ENCODE results near the gene PTPRG. TPM values are rescaled to one million over a fixed set of nuclear protein-coding genes. Genes with fewer than 3 reads are reported as not detected.

The PTPRG gene
- total RNA-seq, 1 donor from 2014 or later, result 0.22 TPM

GRCh38 chr3:61685755-61686154 lies 124.4 kb downstream of the PTPRG start:
- CTCF ChIA-PET, result no interaction called here
- H3K4me1 Mint-ChIP-seq, result no peaks in the 10 kb centered on the region
- no peak overlapping the region for H3K4me3 Mint-ChIP-seq
- no peak for DNase-seq
- ATAC-seq (ENCODE audit: low read depth), result no peak
- H3K27me3 Mint-ChIP-seq, result no peaks in the 10 kb centered on the region
- intact Hi-C loops (cut with micrococcal nuclease), result no loop called here
- no peaks in the 10 kb centered on the region for H3K9me3 Mint-ChIP-seq
- no peak overlapping the region for H3K27ac Mint-ChIP-seq
- POLR2A ChIA-PET, result no interaction called here
- TF ChIP-seq, protein P1, sequence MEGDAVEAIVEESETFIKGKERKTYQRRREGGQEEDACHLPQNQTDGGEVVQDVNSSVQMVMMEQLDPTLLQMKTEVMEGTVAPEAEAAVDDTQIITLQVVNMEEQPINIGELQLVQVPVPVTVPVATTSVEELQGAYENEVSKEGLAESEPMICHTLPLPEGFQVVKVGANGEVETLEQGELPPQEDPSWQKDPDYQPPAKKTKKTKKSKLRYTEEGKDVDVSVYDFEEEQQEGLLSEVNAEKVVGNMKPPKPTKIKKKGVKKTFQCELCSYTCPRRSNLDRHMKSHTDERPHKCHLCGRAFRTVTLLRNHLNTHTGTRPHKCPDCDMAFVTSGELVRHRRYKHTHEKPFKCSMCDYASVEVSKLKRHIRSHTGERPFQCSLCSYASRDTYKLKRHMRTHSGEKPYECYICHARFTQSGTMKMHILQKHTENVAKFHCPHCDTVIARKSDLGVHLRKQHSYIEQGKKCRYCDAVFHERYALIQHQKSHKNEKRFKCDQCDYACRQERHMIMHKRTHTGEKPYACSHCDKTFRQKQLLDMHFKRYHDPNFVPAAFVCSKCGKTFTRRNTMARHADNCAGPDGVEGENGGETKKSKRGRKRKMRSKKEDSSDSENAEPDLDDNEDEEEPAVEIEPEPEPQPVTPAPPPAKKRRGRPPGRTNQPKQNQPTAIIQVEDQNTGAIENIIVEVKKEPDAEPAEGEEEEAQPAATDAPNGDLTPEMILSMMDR (IDR thresholded peaks at IDR 0.05), result no peak
- no peaks in the 10 kb centered on the region for H3K36me3 Mint-ChIP-seq (ENCODE audit: low read depth)

DNA sequence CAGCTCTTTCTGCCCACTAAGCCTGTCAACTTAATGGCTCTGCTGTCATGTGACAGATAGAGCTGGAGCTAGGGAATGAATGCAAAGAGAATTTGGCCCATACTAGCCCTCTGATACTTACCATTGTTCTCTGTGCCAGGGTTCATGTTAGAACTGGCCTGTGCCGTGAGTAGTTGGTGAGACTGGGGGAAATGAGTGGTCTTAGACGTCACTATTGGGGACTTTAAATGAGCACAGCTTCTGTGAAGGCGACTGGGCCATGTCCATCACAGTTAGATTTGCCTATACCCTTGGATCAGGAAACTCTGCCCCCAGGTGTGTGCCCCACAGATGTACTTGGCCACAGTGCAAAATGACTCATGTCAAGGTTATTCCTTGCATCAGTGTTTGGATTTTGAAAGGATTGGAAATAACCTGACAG lies 124.9 kb downstream of the PTPRG start:
- intact Hi-C loops (cut with micrococcal nuclease), result no loop called here
- ChIA-PET POLR2A (no interaction called here), CTCF (no interaction called here)
- TF ChIP-seq, protein P1 (IDR thresholded peaks at IDR 0.05), result no peak
- no peak overlapping the region for H3K27ac Mint-ChIP-seq
- DNase-seq (no peak), ATAC-seq (ENCODE audit: low read depth) (no peak)
- H3K4me3 Mint-ChIP-seq, result no peak overlapping the region
- H3K36me3 Mint-ChIP-seq (ENCODE audit: low read depth), result no peaks in the 10 kb centered on the region
- no peaks in the 10 kb centered on the region for H3K9me3 Mint-ChIP-seq
- no peaks in the 10 kb centered on the region for H3K27me3 Mint-ChIP-seq
- H3K4me1 Mint-ChIP-seq, result no peaks in the 10 kb centered on the region

- ATAC-seq (ENCODE audit: low read depth), result no peak
- H3K27ac Mint-ChIP-seq, result no peak overlapping the region
- no peaks in the 10 kb centered on the region for H3K4me1 Mint-ChIP-seq
- ChIA-PET CTCF (no interaction called here), POLR2A (no interaction called here)
- DNase-seq, result no peak
- H3K27me3 Mint-ChIP-seq, result no peaks in the 10 kb centered on the region
- TF ChIP-seq, protein P1 (IDR thresholded peaks at IDR 0.05), result no peak
- H3K9me3 Mint-ChIP-seq, result no peaks in the 10 kb centered on the region
- H3K36me3 Mint-ChIP-seq (ENCODE audit: low read depth), result no peaks in the 10 kb centered on the region
- intact Hi-C loops (cut with micrococcal nuclease), result no loop called here
- no peak overlapping the region for H3K4me3 Mint-ChIP-seq
Observed at GRCh38 chr3:61687206-61687605, 125.8 kb downstream of the PTPRG start.

DNA sequence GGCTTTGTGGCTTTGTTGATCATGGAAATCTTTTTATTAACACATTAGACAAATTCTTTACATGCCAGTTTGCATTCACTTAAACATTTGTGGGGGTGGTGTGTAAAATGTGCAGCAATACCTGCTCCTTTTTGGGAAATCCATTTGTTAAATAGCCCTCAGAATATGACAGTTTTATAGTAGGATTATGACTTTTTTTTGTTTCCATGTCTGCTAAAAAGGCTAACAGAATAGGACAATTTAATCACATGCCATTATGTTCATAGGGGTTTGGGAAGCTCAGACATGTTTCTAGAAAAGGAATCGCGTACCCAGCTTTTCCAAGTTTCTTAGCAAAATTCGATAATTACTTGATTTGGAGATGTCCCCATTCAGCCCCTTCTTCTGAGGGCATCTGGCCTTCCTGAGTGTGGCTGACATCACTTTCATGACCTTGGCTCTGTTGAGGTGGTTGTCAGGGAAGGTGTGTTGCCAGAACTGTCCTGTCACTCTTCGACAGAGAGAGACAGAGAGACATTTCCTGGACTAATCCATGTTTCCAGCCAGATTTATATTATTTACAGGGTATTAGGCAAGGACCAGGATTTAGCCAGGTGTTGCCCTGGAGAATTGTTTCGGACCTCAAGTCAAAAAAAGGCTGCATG lies 126.4 kb downstream of the PTPRG start:
- no peaks in the 10 kb centered on the region for H3K9me3 Mint-ChIP-seq
- no peaks in the 10 kb centered on the region for H3K36me3 Mint-ChIP-seq (ENCODE audit: low read depth)
- H3K4me1 Mint-ChIP-seq, result no peaks in the 10 kb centered on the region

DNA sequence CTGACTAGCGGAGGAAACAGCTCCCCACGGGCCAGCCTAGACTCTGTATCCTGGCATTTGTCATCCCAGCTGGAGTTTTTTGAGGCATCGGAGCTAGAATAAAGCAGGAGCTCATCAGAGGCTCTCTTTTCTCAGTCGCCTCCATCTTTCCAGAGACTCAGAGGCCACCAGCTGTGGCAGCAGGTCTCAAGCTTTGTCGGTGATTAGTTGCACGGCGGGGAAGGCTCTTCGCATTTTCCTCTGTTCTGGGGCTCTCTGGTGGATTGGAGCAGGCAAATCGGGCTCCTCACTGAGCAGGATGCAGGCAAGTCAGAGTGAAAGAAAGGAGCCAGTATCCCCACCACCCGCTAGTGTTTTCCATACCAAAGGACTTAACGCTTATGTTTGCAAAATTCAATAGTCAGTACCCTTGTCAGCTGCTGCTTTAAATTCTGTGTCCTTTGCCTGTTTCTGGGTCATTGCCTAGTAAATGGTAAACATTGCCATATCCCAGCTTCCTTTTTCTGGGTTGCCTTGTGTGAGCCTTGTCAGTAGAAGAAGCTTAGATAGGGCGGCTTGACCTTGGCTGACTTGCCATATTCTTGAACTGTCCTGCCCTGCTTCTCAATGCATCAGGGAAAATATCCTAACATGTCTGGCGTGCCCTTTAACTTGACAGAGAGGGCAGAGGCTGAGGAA lies 127.1 kb downstream of the PTPRG start:
- H3K27me3 Mint-ChIP-seq, result no peaks in the 10 kb centered on the region

More for the DNA sequence above, 126.4 kb downstream of the PTPRG start:
- Mint-ChIP-seq H3K27me3 (no peaks in the 10 kb centered on the region), H3K27ac (no peak overlapping the region), H3K4me3 (no peak overlapping the region)
- ATAC-seq (ENCODE audit: low read depth) (no peak), DNase-seq (no peak)
- TF ChIP-seq, protein P1 (IDR thresholded peaks at IDR 0.05), result no peak
- POLR2A ChIA-PET, result no interaction called here
- CTCF ChIA-PET, result no interaction called here
- intact Hi-C loops (cut with micrococcal nuclease), result no loop called here

More for the DNA sequence above, 127.1 kb downstream of the PTPRG start:
- intact Hi-C loops (cut with micrococcal nuclease), result no loop called here
- Mint-ChIP-seq H3K27ac (no peak overlapping the region), H3K9me3 (no peaks in the 10 kb centered on the region), H3K36me3 (ENCODE audit: low read depth) (no peaks in the 10 kb centered on the region), H3K4me3 (no peak overlapping the region), H3K4me1 (no peaks in the 10 kb centered on the region)
- DNase-seq (no peak), ATAC-seq (ENCODE audit: low read depth) (no peak)
- TF ChIP-seq, protein P1 (IDR thresholded peaks at IDR 0.05), result no peak
- ChIA-PET POLR2A (no interaction called here), CTCF (no interaction called here)

Data from activated B cell treated with CpG ODN at 0.5 μM for 24 hours (primary cell).